HepG2 (cell line): ENCODE measurements around the gene LRIG1. TPM values are rescaled to one million over a fixed set of nuclear protein-coding genes. Genes with fewer than 3 reads are reported as not detected.

Experiments used
- ZNF274 ChIP-seq: sonication (generic); formaldehyde crosslinking; IDR thresholded peaks from 2 replicates; pipeline ENCODE4 v1.5.1; 2020; ENCODE audit warnings: mild to moderate bottlenecking, missing genetic modification reagents
- ZNF75D ChIP-seq: sonication (generic); formaldehyde crosslinking; IDR thresholded peaks from 2 replicates; pipeline ENCODE4 v1.8.1; 2023; ENCODE audit warnings: missing genetic modification reagents, mild to moderate bottlenecking, borderline replicate concordance
- polyA plus RNA-seq, 8 experiments: library from polyadenylated mRNA; depleted of rRNA in 3 of 8; stranded (reverse) in 7 of 8; unstranded in 1 of 8; fragments of >200 nt; fragmentation: Illumina TruSeq in 4 of 8; extraction: Trizol in 4 of 8; gene quantifications; 2 replicates each; pipeline versions ENCODE4 v1.2.1 to v1.2.3, GENCODE V29; 2011 to 2016; ENCODE audit warnings: low read depth in 4 of 8, missing spikeins in 1 of 8, mixed read lengths in 1 of 8; ENCODE audit not compliant: insufficient read depth in 1 of 8
- total RNA-seq, 5 experiments: library from RNA; depleted of rRNA; stranded (reverse); fragments of >200 nt; fragmentation: Illumina TruSeq; extraction: Trizol; gene quantifications; 2 replicates each; pipeline ENCODE4 v1.2.3, GENCODE V29; 2016; ENCODE audit warnings: low read depth in 1 of 5
- TF ChIP-seq, protein P1 (sequence below): sonication (generic); formaldehyde crosslinking; IDR thresholded peaks from 2 replicates; pipeline ENCODE4 v1.4.0; 2020; ENCODE audit warnings: missing genetic modification reagents
- TF ChIP-seq, protein P2 (sequence below): sonication (generic); formaldehyde crosslinking; IDR thresholded peaks from 2 replicates; pipeline ENCODE4 v1.4.0; 2020; ENCODE audit warnings: mild to moderate bottlenecking, missing genetic modification reagents

Gene LRIG1
- total and polyA plus RNA-seq, 2 of the 13 experiments (the other 11 are each of a cell fraction or from before 2014, with no cell fraction given): 17.8 to 24.8 TPM

DNA sequence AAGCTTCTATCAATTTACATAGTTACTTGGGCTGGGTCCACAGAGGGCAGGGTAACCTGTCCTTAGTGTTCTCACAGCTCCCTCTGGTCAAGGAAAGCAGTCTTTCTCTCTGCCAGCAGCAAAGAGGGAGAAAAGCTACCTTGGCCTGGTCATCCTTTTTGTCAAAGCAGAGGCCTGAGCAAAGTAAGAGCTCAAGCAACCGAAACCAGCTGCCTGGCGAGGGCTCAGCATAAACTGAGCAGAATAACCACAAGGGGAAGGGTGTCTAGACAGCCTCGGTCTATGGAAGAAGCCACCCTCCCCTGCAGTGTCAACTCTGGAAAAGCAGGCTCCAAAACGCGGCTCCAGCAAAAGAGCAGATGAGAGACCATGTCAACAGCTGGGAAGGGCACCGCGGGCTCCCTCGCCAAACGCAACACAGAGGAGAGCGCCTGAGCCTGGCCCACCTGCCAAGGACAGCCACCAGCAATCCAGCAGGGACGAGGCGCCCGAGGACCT lies 17.4 kb downstream of the LRIG1 start (continued):
- TF ChIP-seq, protein P1, sequence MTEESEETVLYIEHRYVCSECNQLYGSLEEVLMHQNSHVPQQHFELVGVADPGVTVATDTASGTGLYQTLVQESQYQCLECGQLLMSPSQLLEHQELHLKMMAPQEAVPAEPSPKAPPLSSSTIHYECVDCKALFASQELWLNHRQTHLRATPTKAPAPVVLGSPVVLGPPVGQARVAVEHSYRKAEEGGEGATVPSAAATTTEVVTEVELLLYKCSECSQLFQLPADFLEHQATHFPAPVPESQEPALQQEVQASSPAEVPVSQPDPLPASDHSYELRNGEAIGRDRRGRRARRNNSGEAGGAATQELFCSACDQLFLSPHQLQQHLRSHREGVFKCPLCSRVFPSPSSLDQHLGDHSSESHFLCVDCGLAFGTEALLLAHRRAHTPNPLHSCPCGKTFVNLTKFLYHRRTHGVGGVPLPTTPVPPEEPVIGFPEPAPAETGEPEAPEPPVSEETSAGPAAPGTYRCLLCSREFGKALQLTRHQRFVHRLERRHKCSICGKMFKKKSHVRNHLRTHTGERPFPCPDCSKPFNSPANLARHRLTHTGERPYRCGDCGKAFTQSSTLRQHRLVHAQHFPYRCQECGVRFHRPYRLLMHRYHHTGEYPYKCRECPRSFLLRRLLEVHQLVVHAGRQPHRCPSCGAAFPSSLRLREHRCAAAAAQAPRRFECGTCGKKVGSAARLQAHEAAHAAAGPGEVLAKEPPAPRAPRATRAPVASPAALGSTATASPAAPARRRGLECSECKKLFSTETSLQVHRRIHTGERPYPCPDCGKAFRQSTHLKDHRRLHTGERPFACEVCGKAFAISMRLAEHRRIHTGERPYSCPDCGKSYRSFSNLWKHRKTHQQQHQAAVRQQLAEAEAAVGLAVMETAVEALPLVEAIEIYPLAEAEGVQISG (CRISPR knock-in tag): no peak
- TF ChIP-seq ZNF75D (no peak), ZNF274 (CRISPR knock-in tag) (0 out of 2 replicates have a peak, but pooled peaks have one; percentile 35)
- TF ChIP-seq, protein P2, sequence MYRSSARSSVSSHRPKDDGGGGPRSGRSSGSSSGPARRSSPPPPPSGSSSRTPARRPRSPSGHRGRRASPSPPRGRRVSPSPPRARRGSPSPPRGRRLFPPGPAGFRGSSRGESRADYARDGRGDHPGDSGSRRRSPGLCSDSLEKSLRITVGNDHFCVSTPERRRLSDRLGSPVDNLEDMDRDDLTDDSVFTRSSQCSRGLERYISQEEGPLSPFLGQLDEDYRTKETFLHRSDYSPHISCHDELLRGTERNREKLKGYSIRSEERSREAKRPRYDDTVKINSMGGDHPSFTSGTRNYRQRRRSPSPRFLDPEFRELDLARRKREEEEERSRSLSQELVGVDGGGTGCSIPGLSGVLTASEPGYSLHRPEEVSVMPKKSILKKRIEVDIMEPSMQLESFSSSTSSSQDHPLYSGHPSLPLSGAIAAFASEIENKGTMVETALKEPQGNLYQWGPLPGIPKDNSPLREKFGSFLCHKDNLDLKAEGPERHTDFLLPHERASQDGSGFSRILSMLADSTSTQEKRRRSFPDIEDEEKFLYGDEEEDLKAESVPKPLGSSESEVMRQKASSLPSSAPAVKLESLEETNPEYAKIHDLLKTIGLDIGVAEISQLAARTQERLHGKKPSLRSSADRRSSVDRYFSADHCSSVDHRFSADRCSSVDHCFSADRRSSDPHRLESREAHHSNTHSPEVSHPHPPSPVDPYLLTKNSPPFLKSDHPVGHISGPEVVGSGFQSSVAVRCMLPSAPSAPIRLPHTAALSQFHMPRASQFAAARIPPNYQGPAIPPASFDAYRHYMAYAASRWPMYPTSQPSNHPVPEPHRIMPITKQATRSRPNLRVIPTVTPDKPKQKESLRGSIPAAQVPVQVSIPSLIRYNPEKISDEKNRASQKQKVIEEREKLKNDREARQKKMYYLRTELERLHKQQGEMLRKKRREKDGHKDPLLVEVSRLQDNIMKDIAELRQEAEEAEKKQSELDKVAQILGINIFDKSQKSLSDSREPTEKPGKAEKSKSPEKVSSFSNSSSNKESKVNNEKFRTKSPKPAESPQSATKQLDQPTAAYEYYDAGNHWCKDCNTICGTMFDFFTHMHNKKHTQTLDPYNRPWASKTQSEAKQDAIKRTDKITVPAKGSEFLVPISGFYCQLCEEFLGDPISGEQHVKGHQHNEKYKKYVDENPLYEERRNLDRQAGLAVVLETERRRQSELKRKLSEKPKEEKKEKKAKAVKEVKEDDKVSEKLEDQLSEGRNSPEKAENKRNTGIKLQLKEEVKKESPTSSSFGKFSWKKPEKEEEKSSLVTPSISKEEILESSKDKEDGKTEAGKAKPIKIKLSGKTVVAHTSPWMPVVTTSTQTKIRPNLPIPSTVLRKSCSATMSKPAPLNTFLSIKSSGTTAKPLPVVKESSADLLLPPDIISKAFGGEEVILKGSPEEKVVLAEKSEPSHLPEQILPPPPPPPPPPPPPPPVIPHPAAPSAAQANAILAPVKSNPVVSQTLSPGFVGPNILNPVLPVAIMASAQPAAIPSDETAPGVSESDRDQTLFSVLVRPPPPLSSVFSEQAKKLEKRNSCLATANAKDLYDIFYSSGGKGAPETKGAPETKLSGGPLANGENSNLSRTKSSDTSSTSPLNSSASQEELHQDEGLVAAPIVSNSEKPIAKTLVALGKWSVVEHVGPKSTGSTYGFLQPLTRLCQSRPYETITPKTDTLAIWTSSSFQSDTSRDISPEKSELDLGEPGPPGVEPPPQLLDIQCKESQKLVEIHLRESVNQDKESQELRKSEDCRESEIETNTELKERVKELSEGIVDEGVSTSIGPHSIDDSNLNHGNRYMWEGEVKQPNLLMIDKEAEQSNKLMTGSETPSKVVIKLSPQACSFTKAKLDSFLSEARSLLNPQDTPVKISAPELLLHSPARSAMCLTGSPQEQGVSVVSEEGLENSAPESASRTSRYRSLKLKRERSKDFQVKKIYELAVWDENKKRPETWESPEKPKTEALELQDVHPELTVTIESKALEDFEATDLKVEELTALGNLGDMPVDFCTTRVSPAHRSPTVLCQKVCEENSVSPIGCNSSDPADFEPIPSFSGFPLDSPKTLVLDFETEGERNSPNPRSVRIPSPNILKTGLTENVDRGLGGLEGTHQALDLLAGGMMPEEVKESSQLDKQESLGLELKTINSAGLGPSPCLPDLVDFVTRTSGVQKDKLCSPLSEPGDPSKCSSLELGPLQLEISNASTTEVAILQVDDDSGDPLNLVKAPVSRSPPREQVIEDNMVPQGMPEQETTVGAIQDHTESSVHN (CRISPR knock-in tag): no peak
